ENCODE data around the gene TBC1D12. TPM values are rescaled to one million over a fixed set of nuclear protein-coding genes. Genes with fewer than 3 reads are reported as not detected.

Gene TBC1D12
- total and polyA plus RNA-seq, 7 donors: 5.5 to 24.4 (median 16.3) TPM

DNA sequence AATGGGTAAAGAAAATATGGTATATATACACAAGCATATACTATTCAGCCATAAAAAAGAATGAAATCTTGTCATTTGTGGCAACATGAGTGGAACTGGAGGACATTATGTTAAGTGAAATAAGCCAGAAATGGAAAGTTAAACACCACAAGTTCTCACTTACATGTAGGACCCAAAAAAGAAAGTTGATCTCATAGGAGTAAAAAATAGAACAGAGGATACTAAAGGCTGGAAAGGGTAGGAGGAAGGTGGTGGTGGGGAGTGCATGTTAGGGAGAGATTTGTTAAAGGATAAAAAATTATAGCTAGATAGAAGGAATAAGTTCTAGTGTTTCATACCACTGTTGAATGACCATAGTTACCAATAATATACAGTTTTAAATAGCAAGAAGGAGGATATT lies 48.4 kb downstream of the TBC1D12 start:
- intact Hi-C loops (cut with DNase I): no loop called here
- peaks cover 0 to 9% (median 0%) of the 10 kb centered on the region in 4 donors for H3K36me3 ChIP-seq
- no peak overlapping the region for H3K27ac ChIP-seq
- TF ChIP-seq POLR2AphosphoS5 (IDR thresholded peaks at IDR 0.05): no peak
- TF ChIP-seq EP300 (IDR thresholded peaks at IDR 0.05): no peak
- TF ChIP-seq POLR2A (IDR thresholded peaks at IDR 0.05): no peak
- TF ChIP-seq, protein P1, sequence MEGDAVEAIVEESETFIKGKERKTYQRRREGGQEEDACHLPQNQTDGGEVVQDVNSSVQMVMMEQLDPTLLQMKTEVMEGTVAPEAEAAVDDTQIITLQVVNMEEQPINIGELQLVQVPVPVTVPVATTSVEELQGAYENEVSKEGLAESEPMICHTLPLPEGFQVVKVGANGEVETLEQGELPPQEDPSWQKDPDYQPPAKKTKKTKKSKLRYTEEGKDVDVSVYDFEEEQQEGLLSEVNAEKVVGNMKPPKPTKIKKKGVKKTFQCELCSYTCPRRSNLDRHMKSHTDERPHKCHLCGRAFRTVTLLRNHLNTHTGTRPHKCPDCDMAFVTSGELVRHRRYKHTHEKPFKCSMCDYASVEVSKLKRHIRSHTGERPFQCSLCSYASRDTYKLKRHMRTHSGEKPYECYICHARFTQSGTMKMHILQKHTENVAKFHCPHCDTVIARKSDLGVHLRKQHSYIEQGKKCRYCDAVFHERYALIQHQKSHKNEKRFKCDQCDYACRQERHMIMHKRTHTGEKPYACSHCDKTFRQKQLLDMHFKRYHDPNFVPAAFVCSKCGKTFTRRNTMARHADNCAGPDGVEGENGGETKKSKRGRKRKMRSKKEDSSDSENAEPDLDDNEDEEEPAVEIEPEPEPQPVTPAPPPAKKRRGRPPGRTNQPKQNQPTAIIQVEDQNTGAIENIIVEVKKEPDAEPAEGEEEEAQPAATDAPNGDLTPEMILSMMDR (IDR thresholded peaks at IDR 0.05): no peak
- no peak for DNase-seq
- H3K4me1 ChIP-seq: no peaks in the 10 kb centered on the region
- H3K27me3 ChIP-seq: no peaks in the 10 kb centered on the region
- H3K9me3 ChIP-seq: no peaks in the 10 kb centered on the region
- H3K4me3 ChIP-seq: no peak overlapping the region

- TF ChIP-seq, protein P1 (IDR thresholded peaks at IDR 0.05): no peak
- TF ChIP-seq EP300 (IDR thresholded peaks at IDR 0.05) (no peak), POLR2A (IDR thresholded peaks at IDR 0.05) (no peak), POLR2AphosphoS5 (IDR thresholded peaks at IDR 0.05) (no peak)
- intact Hi-C loops (cut with DNase I): no loop called here
- H3K9me3 ChIP-seq: no peaks in the 10 kb centered on the region
- no peak overlapping the region for H3K4me3 ChIP-seq
- WGBS, 2 donors: 49 to 75% methylated on average over 1 of the region's 1 CpG
- peaks cover 0 to 9% (median 0%) of the 10 kb centered on the region in 4 donors for H3K36me3 ChIP-seq
- H3K27ac ChIP-seq: no peak overlapping the region
- H3K27me3 ChIP-seq: no peaks in the 10 kb centered on the region
- no peak for DNase-seq
- no peaks in the 10 kb centered on the region for H3K4me1 ChIP-seq
These were observed 49.7 kb downstream of the TBC1D12 start for GRCh38 chr10:94451883-94452519.

DNA sequence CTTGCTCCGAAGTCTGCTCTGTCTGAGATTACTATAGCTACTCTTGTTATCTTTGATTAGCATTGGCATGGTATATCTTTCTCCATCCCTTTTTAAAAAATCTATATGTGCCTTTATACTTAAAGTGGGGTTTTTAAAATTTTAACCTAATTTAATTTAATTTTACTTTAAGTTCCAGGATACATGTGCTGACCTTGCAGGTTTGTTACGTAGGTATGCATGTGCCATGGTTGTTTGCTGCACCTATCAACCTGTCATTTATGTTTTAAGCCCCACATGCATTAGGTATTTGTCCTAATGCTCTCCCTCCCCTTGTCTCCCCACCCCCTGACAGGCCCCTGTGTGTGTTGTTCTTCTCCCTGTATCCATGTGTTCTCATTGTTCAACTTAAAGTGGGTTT lies 54.6 kb downstream of the TBC1D12 start:
- Histone ChIP-seq H3K27me3 (no peaks in the 10 kb centered on the region), H3K9me3 (peaks cover 0 to 10% (median 2%) of the 10 kb centered on the region in 4 donors), H3K4me1 (no peaks in the 10 kb centered on the region), H3K36me3 (peaks cover 0 to 9% (median 2%) of the 10 kb centered on the region in 4 donors), H3K4me3 (no peak overlapping the region), H3K27ac (no peak overlapping the region)
- intact Hi-C loops (cut with DNase I): no loop called here
- no peak for DNase-seq
- TF ChIP-seq POLR2AphosphoS5 (IDR thresholded peaks at IDR 0.05) (no peak), POLR2A (IDR thresholded peaks at IDR 0.05) (no peak), EP300 (IDR thresholded peaks at IDR 0.05) (no peak)
- TF ChIP-seq, protein P1 (IDR thresholded peaks at IDR 0.05): no peak
- 93 to 100% methylated on average over 2 of the region's 2 CpGs for WGBS, 2 donors

GRCh38 chr10:94459385-94459784 lies 57.0 kb downstream of the TBC1D12 start:
- H3K4me1 ChIP-seq: no peaks in the 10 kb centered on the region
- intact Hi-C loops (cut with DNase I): no loop called here
- no peak overlapping the region for H3K27ac ChIP-seq
- no peak overlapping the region for H3K4me3 ChIP-seq
- peaks cover 0 to 13% (median 2%) of the 10 kb centered on the region in 4 donors for H3K9me3 ChIP-seq
- 95 to 98% methylated on average over 25 of the region's 25 CpGs for WGBS, 2 donors
- peaks cover 0 to 9% (median 0%) of the 10 kb centered on the region in 4 donors for H3K36me3 ChIP-seq
- no peak for DNase-seq
- H3K27me3 ChIP-seq: no peaks in the 10 kb centered on the region
- no peak for TF ChIP-seq POLR2A (IDR thresholded peaks at IDR 0.05)
- TF ChIP-seq, protein P1 (IDR thresholded peaks at IDR 0.05): no peak
- no peak for TF ChIP-seq EP300 (IDR thresholded peaks at IDR 0.05)
- TF ChIP-seq POLR2AphosphoS5 (IDR thresholded peaks at IDR 0.05): no peak

- no peak overlapping the region for H3K4me3 ChIP-seq
- H3K27ac ChIP-seq: no peak overlapping the region
- TF ChIP-seq, protein P1 (IDR thresholded peaks at IDR 0.05): no peak
- TF ChIP-seq POLR2A (IDR thresholded peaks at IDR 0.05) (no peak), POLR2AphosphoS5 (IDR thresholded peaks at IDR 0.05) (no peak), EP300 (IDR thresholded peaks at IDR 0.05) (no peak)
- intact Hi-C loops (cut with DNase I): no loop called here
- peaks cover 0 to 13% (median 2%) of the 10 kb centered on the region in 4 donors for H3K9me3 ChIP-seq
- no peaks in the 10 kb centered on the region for H3K4me1 ChIP-seq
- WGBS, 2 donors: 87 to 89% methylated on average over 1 of the region's 1 CpG
- no peaks in the 10 kb centered on the region for H3K27me3 ChIP-seq
- DNase-seq: no peak
- H3K36me3 ChIP-seq: peaks cover 0 to 9% (median 0%) of the 10 kb centered on the region in 4 donors
These were observed 59.2 kb downstream of the TBC1D12 start for GRCh38 chr10:94461503-94461902.
